ENCODE data around the gene PDGFRB. TPM values are rescaled to one million over a fixed set of nuclear protein-coding genes. Genes with fewer than 3 reads are reported as not detected.

PDGFRB gene
- under 1 TPM; 0.58 to 0.74 TPM for total RNA-seq

DNA sequence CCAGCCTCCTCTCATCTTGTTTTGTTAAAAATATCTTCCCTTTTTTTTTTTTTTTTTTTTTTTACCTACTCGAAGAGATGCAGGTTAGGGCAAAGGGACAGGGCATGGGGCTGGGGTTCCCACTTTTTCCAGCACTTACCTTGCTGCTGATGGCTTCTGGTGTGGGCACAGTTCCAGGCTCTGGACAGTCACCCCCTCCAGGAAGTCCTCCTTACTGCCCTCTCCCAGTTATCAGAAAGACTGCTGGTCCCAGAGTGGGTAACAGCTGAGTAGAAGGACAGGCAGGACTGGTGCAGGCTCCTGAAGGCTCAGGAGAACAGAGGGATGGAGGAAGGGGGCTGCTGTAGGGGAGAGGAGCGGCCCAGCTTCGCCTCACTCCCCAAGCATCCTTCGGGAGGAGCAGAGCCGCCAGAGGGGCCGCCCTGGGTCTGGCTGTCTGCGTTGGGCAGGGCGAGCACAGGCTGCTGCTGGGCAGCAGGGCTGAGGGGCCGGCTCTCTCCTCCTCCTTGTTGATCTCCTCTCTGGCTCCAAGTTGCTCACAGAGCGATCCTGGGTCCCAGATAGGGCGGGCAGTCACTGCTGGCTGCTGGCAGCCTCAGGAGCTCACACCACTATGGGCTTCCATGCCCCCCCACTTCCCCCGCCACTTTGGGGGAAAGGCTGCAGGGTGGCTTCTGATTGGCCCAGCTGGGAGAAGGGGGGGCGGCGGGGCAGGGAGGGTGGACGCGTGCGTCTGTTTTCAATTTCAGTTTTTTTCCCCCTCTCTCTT lies at the start of gene PDGFRB:
PDGFRB (minus strand) TSS at position 588 of the 769 bp plus-strand sequence. CDS start 18,798 bp downstream, outside the sequence.
- Mint-ChIP-seq H3K36me3 (ENCODE audit: low read depth) (no peaks in the 10 kb centered on the region), H3K4me3 (peak within 1 kb of the TSS; percentile 78), H3K9me3 (no peaks in the 10 kb centered on the region), H3K4me1 (ENCODE audit: low read depth) (peaks cover 8% of the 10 kb centered on the region), H3K27me3 (peaks cover 10% of the 10 kb centered on the region), H3K27ac (peak within 1 kb of the TSS; percentile 61)
- TF ChIP-seq CTCF (IDR thresholded peaks at IDR 0.05): no peak
- DNase-seq: peak; percentile 77
- intact Hi-C loops (cut with micrococcal nuclease): no loop called here
- CTCF ChIA-PET: interaction anchor here (0.9 kb wide), 1 partner anchor 194 kb away, joined by 3 read pairs; no protein-coding TSS in a partner anchor
- POLR2A ChIA-PET: no interaction called here
- peak; percentile 92 for ATAC-seq

DNA sequence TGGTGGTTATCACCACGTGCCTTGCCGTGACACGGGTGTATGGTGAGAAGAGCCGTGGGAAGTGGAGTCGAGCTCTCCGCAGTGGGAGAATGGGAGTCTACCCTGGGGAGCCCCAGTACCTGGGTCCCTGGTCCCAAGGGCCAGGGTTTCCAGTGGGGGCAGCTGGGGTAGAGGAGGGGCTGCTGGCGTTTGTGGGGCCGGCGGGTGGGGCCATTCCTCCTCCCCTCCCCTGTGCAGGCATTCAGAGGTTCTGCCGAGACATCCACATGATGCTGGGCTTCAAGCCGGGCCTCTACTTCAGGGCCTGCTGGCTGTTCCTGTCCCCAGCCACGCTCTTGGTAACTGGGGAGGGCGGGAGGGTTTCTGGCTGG lies 48.9 kb upstream of the PDGFRB start:
- H3K27ac Mint-ChIP-seq: no peak overlapping the region
- intact Hi-C loops (cut with micrococcal nuclease): no loop called here
- peaks cover 5% of the 10 kb centered on the region for H3K27me3 Mint-ChIP-seq
- H3K36me3 Mint-ChIP-seq (ENCODE audit: low read depth): no peaks in the 10 kb centered on the region
- H3K9me3 Mint-ChIP-seq: no peaks in the 10 kb centered on the region
- ChIA-PET CTCF (no interaction called here), POLR2A (interaction anchor here (1.2 kb wide), 1 partner anchor 10 kb away, joined by 5 read pairs; no protein-coding TSS in a partner anchor)
- H3K4me3 Mint-ChIP-seq: no peak overlapping the region
- H3K4me1 Mint-ChIP-seq (ENCODE audit: low read depth): peaks cover 17% of the 10 kb centered on the region
- no peak for ATAC-seq
- TF ChIP-seq CTCF (IDR thresholded peaks at IDR 0.05): no peak
- DNase-seq: no peak

- ChIA-PET POLR2A (no interaction called here), CTCF (no interaction called here)
- H3K4me3 Mint-ChIP-seq: no peak overlapping the region
- H3K36me3 Mint-ChIP-seq (ENCODE audit: low read depth): no peaks in the 10 kb centered on the region
- peaks cover 12% of the 10 kb centered on the region for H3K4me1 Mint-ChIP-seq (ENCODE audit: low read depth)
- no peak for TF ChIP-seq CTCF (IDR thresholded peaks at IDR 0.05)
- intact Hi-C loops (cut with micrococcal nuclease): no loop called here
- no peak for DNase-seq
- H3K9me3 Mint-ChIP-seq: no peaks in the 10 kb centered on the region
- H3K27me3 Mint-ChIP-seq: peaks cover 5% of the 10 kb centered on the region
- H3K27ac Mint-ChIP-seq: no peak overlapping the region
- no peak for ATAC-seq
Measured at GRCh38 chr5:150203832-150204589, 48.4 kb upstream of the PDGFRB start.

DNA sequence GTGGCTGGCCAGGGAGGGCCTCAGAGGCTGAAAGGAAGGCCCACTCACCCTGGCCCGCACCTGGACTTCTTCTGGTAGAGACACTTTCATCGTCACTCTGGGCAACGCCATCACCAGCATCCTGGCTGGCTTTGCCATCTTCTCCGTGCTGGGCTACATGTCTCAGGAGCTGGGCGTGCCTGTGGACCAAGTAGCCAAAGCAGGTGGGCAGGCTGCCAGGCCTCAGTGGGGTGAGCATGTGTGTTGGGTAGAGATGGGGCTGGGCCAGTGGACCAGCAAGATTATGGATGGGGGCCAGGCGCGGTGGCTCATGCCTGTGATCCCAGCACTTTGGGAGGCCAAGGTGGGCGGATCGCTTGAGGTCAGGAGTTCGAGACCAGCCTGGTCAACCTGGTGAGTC lies 46.9 kb upstream of the PDGFRB start:
- Mint-ChIP-seq H3K27ac (no peak overlapping the region), H3K27me3 (peaks cover 3% of the 10 kb centered on the region), H3K4me1 (ENCODE audit: low read depth) (peaks cover 2% of the 10 kb centered on the region), H3K9me3 (no peaks in the 10 kb centered on the region), H3K4me3 (no peak overlapping the region), H3K36me3 (ENCODE audit: low read depth) (no peaks in the 10 kb centered on the region)
- intact Hi-C loops (cut with micrococcal nuclease): no loop called here
- ChIA-PET POLR2A (no interaction called here), CTCF (no interaction called here)
- ATAC-seq (no peak), DNase-seq (no peak)
- no peak for TF ChIP-seq CTCF (IDR thresholded peaks at IDR 0.05)

DNA sequence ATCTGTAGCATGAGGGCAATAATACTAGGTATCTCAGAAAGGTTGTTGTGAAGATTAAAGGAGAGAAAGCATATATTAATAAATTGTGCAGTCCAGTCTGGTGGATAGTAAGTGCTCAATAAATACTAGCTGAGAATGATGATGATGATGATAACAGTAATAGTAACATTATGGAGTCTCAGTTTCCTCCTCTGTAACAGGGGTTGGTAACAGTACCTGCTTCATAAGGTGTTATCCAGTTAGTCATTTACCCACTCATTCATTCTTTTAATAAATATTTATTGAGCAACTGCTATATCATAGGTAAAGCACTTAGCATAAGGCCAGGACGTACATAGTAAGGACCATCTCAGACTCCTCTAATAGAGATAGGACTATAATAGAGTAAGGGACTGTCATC lies 41.8 kb upstream of the PDGFRB start:
- ChIA-PET POLR2A (no interaction called here), CTCF (interaction anchor here (1.5 kb wide), 1 partner anchor 9 kb away, joined by 4 read pairs; no protein-coding TSS in a partner anchor)
- no peak for TF ChIP-seq CTCF (IDR thresholded peaks at IDR 0.05)
- intact Hi-C loops (cut with micrococcal nuclease): no loop called here
- ATAC-seq: no peak
- DNase-seq: no peak
- H3K27ac Mint-ChIP-seq: no peak overlapping the region
- no peaks in the 10 kb centered on the region for H3K36me3 Mint-ChIP-seq (ENCODE audit: low read depth)
- no peaks in the 10 kb centered on the region for H3K4me1 Mint-ChIP-seq (ENCODE audit: low read depth)
- no peak overlapping the region for H3K4me3 Mint-ChIP-seq
- no peaks in the 10 kb centered on the region for H3K9me3 Mint-ChIP-seq
- peaks cover 8% of the 10 kb centered on the region for H3K27me3 Mint-ChIP-seq

Data from activated CD8-positive, alpha-beta T cell treated with anti-CD3 and anti-CD28 coated beads for 36 hours (primary cell).